Smooth muscle cell (in vitro differentiated cells): Measurements from ENCODE around the gene IGF2BP2. TPM values are rescaled to one million over a fixed set of nuclear protein-coding genes. Genes with fewer than 3 reads are reported as not detected.

Experiments
- DNase-seq: peaks from one replicate; lab custom pipeline; 2025; ENCODE audit not compliant: unreplicated experiment; lab: John Stamatoyannopoulos, UW
- H2AFZ ChIP-seq: fragments of 200-600 bp; sonication (generic); 2 replicates; pipeline ENCODE4 v1.6.0; 2016; ENCODE audit warnings: antibody characterized with exemption, low read depth, mild to moderate bottlenecking
- H3F3A ChIP-seq: fragments of 200-600 bp; sonication (generic); 2 replicates; pipeline ENCODE4 v1.6.0; 2017; ENCODE audit warnings: antibody characterized with exemption, low read depth
- H3K27ac ChIP-seq: fragments of 200-600 bp; sonication (generic); 2 replicates; pipeline ENCODE4 v1.5.1; 2016; ENCODE audit warnings: low read depth, mild to moderate bottlenecking
- H3K27me3 ChIP-seq: fragments of 200-600 bp; sonication (generic); 2 replicates; pipeline ENCODE4 v1.6.1; 2016; ENCODE audit warnings: low read depth, mild to moderate bottlenecking
- H3K36me3 ChIP-seq: fragments of 200-600 bp; sonication (generic); 2 replicates; pipeline ENCODE4 v1.5.1; 2016; ENCODE audit warnings: low read depth
- H3K4me1 ChIP-seq: fragments of 200-600 bp; sonication (generic); 2 replicates; pipeline ENCODE4 v1.5.1; 2016; ENCODE audit warnings: low read depth
- H3K4me2 ChIP-seq: fragments of 200-600 bp; sonication (generic); 2 replicates; pipeline ENCODE4 v1.6.0; 2016; ENCODE audit warnings: mild to moderate bottlenecking
- H3K4me3 ChIP-seq: fragments of 200-600 bp; sonication (generic); 2 replicates; pipeline ENCODE4 v1.5.1; 2016; ENCODE audit warnings: mild to moderate bottlenecking
- H3K79me2 ChIP-seq: fragments of 200-600 bp; sonication (generic); 2 replicates; pipeline ENCODE4 v1.6.0; 2016; ENCODE audit warnings: low read depth, mild to moderate bottlenecking
- H3K9ac ChIP-seq: fragments of 200-600 bp; sonication (generic); 2 replicates; pipeline ENCODE4 v1.6.0; 2016; ENCODE audit warnings: low read depth
- H3K9me3 ChIP-seq: fragments of 200-600 bp; sonication (generic); replicated peaks from 2 replicates; pipeline ENCODE4 v1.5.1; 2016; ENCODE audit warnings: low read depth
- H4K20me1 ChIP-seq: fragments of 200-600 bp; sonication (generic); 2 replicates; pipeline ENCODE4 v1.6.0; 2016; ENCODE audit warnings: low read depth
- WGBS: methylation state at CpG from one replicate; pipeline ENCODE4 v1.1.7; 2016; ENCODE audit warnings: low lambda C conversion rate; 5-methylcytosine and 5-hydroxymethylcytosine counted together
- microRNA-seq: library from miRNA; unstranded; fragments of <30 nt; microRNA quantifications from one replicate; pipeline ENCODE4, GENCODE V29; 2016; ENCODE audit warnings: borderline number of aligned reads
- polyA plus RNA-seq: library from polyadenylated mRNA; unstranded; fragments of >200 nt; fragmentation: Nextera tagmentation; extraction: Ambion mirVana; gene quantifications from 2 replicates; pipeline ENCODE4 v1.2.1, GENCODE V29; 2016
- small RNA-seq: library from RNA; depleted of rRNA; stranded (forward); fragments of <200 nt; gene quantifications from one replicate; pipeline ENCODE3, GENCODE V24; 2014
- total RNA-seq: library from RNA; depleted of rRNA; stranded (reverse); fragments of >200 nt; gene quantifications from 2 replicates; pipeline ENCODE4 v1.2.3, GENCODE V29; 2014
- TF ChIP-seq, protein P1 (sequence below): fragments of 200-600 bp; sonication (generic); IDR thresholded peaks from 2 replicates; pipeline ENCODE4 v1.5.1; 2017; ENCODE audit warnings: borderline replicate concordance, mild to moderate bottlenecking, antibody characterized with exemption; ENCODE audit not compliant: insufficient read depth, poor library complexity, severe bottlenecking

Gene IGF2BP2
- total and polyA plus RNA-seq, 2 experiments from 2014 or later: 59.2 to 80.6 TPM

DNA sequence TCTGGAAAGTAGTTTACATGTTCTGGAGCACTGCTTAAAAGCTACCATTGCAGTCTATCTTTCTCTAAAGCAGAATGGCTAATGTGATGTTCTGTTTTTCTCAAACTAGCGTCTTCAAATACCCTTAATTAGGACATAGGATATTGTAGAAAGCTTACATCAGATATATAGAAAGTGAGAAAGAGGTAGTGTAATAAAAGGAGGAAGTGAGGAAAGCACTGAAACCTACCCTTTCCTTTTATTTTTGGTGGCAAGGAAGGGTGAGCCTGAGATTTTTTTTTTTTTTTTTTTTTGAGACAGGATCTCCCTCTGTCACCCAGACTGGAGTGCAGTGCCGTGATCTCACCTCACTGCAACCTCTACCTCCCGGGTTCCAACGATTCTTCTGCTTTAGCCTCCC, 229.3 kb downstream of the IGF2BP2 start:
- Histone ChIP-seq H3K4me3 (no peak overlapping the region), H3K27me3 (no peaks in the 10 kb centered on the region), H4K20me1 (peaks cover 14% of the 10 kb centered on the region), H2AFZ (no peak overlapping the region), H3K27ac (no peak overlapping the region), H3K79me2 (peaks cover 12% of the 10 kb centered on the region), H3K4me2 (no peak overlapping the region), H3K4me1 (no peaks in the 10 kb centered on the region), H3F3A (no peaks in the 10 kb centered on the region), H3K9ac (no peak overlapping the region), H3K36me3 (no peaks in the 10 kb centered on the region), H3K9me3 (no peaks in the 10 kb centered on the region)
- TF ChIP-seq, protein P1, sequence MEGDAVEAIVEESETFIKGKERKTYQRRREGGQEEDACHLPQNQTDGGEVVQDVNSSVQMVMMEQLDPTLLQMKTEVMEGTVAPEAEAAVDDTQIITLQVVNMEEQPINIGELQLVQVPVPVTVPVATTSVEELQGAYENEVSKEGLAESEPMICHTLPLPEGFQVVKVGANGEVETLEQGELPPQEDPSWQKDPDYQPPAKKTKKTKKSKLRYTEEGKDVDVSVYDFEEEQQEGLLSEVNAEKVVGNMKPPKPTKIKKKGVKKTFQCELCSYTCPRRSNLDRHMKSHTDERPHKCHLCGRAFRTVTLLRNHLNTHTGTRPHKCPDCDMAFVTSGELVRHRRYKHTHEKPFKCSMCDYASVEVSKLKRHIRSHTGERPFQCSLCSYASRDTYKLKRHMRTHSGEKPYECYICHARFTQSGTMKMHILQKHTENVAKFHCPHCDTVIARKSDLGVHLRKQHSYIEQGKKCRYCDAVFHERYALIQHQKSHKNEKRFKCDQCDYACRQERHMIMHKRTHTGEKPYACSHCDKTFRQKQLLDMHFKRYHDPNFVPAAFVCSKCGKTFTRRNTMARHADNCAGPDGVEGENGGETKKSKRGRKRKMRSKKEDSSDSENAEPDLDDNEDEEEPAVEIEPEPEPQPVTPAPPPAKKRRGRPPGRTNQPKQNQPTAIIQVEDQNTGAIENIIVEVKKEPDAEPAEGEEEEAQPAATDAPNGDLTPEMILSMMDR: no peak
- no peak for DNase-seq
- 96% methylated on average over 4 of the region's 4 CpGs for WGBS

DNA sequence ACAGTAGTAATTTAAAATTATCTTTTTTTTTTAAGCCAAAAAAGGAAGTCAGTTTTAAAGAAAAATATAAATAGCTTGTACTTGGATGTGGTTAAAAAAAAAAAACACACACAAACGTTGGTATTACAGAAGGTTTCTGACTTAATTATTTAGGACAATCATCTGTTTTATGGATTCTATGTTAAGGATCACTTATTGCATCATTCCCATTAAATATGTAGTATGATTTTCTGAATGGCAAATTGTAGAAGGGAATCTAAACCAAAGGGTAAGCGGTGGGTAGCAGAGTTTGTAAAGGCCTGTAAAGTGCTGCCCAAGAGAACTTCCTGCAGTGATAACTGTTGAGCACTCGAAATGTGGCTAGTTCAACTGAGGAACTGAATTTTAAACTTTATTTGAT, 230.8 kb downstream of the IGF2BP2 start:
- no peaks in the 10 kb centered on the region for H3F3A ChIP-seq
- TF ChIP-seq, protein P1: no peak
- DNase-seq: no peak

More for the DNA sequence above, 230.8 kb downstream of the IGF2BP2 start:
- H3K27me3 ChIP-seq: no peaks in the 10 kb centered on the region
- peaks cover 20% of the 10 kb centered on the region for H4K20me1 ChIP-seq
- peaks cover 19% of the 10 kb centered on the region for H3K79me2 ChIP-seq
- no peak overlapping the region for H3K9ac ChIP-seq
- no peak overlapping the region for H3K27ac ChIP-seq
- H3K36me3 ChIP-seq: no peaks in the 10 kb centered on the region
- no peak overlapping the region for H2AFZ ChIP-seq
- H3K4me3 ChIP-seq: no peak overlapping the region
- H3K9me3 ChIP-seq: no peaks in the 10 kb centered on the region
- H3K4me1 ChIP-seq: no peaks in the 10 kb centered on the region
- WGBS: 93% methylated on average over 3 of the region's 3 CpGs
- no peak overlapping the region for H3K4me2 ChIP-seq

Small RNA genes within 50 kb of the gene (microRNA-seq; reads per million reads assigned to microRNA genes)
- gene MIR548AQ: not detected

Small RNA genes within 50 kb of the gene (small RNA-seq; reads per million reads assigned to genes)
- gene AC133473.1 (0.18 reads per million), gene MIR548AQ (0.08 reads per million)

Other genes starting within 250 kb of the IGF2BP2 start
- gene SENP2, start 238.7 kb downstream of the IGF2BP2 start, total RNA-seq: 22.9 and 51.4 TPM in 2 replicates
- 27.4 and 28.0 TPM in 2 replicates for gene SENP2, start 238.7 kb downstream of the IGF2BP2 start, polyA plus RNA-seq
- 260 and 265 TPM in 2 replicates for gene TRA2B, start 113.0 kb upstream of the IGF2BP2 start, total RNA-seq
- gene TRA2B, start 113.0 kb upstream of the IGF2BP2 start, polyA plus RNA-seq: 119 and 135 TPM in 2 replicates